DOHH2 (cell line): ENCODE measurements around the gene HHAT.

Experiments
- H3F3A ChIP-seq: fragments of 200-600 bp; sonication (generic), shearing (Covaris generic); 2 replicates; pipeline ENCODE4 v1.6.0; 2016; ENCODE audit warnings: antibody characterized with exemption, mild to moderate bottlenecking; ENCODE audit not compliant: control insufficient read depth, insufficient read depth
- H3K27ac ChIP-seq: fragments of 200-600 bp; sonication (generic); 2 replicates; pipeline ENCODE4 v1.5.1; 2014; ENCODE audit warnings: low read depth, mild to moderate bottlenecking, low read length, moderate library complexity
- H3K27me3 ChIP-seq: fragments of 200-600 bp; sonication (generic); 2 replicates; pipeline ENCODE4 v1.6.1; 2014; ENCODE audit warnings: mild to moderate bottlenecking, low read length, mixed read lengths; ENCODE audit not compliant: control insufficient read depth
- H3K36me3 ChIP-seq: fragments of 200-600 bp; sonication (generic); 2 replicates; pipeline ENCODE4 v1.6.1; 2014; ENCODE audit warnings: mild to moderate bottlenecking, low read length, moderate library complexity, mixed read lengths; ENCODE audit not compliant: control insufficient read depth
- H3K4me1 ChIP-seq: fragments of 200-600 bp; sonication (generic); 2 replicates; pipeline ENCODE4 v1.6.1; 2014; ENCODE audit warnings: mild to moderate bottlenecking, low read length, mixed read lengths; ENCODE audit not compliant: control insufficient read depth
- H3K4me2 ChIP-seq: fragments of 200-600 bp; sonication (generic); 2 replicates; pipeline ENCODE4 v1.6.0; 2014; ENCODE audit warnings: mild to moderate bottlenecking, low read length, moderate library complexity
- H3K4me3 ChIP-seq: fragments of 200-600 bp; sonication (generic); 2 replicates; pipeline ENCODE4 v1.5.1; 2014; ENCODE audit warnings: mild to moderate bottlenecking, low read length, mixed read lengths
- H3K79me2 ChIP-seq: fragments of 200-600 bp; sonication (generic); 2 replicates; pipeline ENCODE4 v1.6.1; 2014; ENCODE audit warnings: mild to moderate bottlenecking, low read length, mixed read lengths; ENCODE audit not compliant: control insufficient read depth
- H3K9me2 ChIP-seq: fragments of 200-600 bp; sonication (generic); replicated peaks from 2 replicates; pipeline ENCODE4 v1.6.1; 2014; ENCODE audit warnings: mild to moderate bottlenecking, low read length, mixed read lengths; ENCODE audit not compliant: control insufficient read depth
- H3K9me3 ChIP-seq: fragments of 200-600 bp; sonication (generic); 2 replicates; pipeline ENCODE4 v1.6.1; 2014; ENCODE audit warnings: antibody characterized with exemption, low read length, mixed read lengths; ENCODE audit not compliant: control insufficient read depth, insufficient read depth
- H4K20me1 ChIP-seq: fragments of 200-600 bp; sonication (generic); 2 replicates; pipeline ENCODE4 v1.6.0; 2014; ENCODE audit warnings: low read depth, mild to moderate bottlenecking, antibody characterized with exemption, low read length, moderate library complexity; ENCODE audit not compliant: control insufficient read depth, insufficient read depth
- CTCF ChIP-seq: fragments of 200-600 bp; sonication (generic); IDR thresholded peaks from one replicate; pipeline ENCODE4 v1.5.1; 2014; ENCODE audit warnings: antibody characterized with exemption, mild to moderate bottlenecking, low read depth, low read length; ENCODE audit not compliant: poor library complexity, severe bottlenecking
- EZH2phosphoT487 ChIP-seq: fragments of 200-600 bp; sonication (generic); IDR thresholded peaks from 2 replicates; pipeline ENCODE4 v1.6.1; 2017; ENCODE audit warnings: borderline replicate concordance, mild to moderate bottlenecking, antibody characterized with exemption, low read length, moderate library complexity, mixed read lengths

HHAT gene

GRCh38 chr1:210315529-210315928 is 13.2 kb upstream of the HHAT start:
- H3K4me2 ChIP-seq, result no peak overlapping the region
- no peaks in the 10 kb centered on the region for H3K9me3 ChIP-seq
- peaks cover 4% of the 10 kb centered on the region; the same call in 1 of the 2 replicates for H3K4me1 ChIP-seq
- peaks cover 14% of the 10 kb centered on the region for H3K27me3 ChIP-seq
- TF ChIP-seq CTCF (no peak), EZH2phosphoT487 (no peak)
- H3F3A ChIP-seq, result no peaks in the 10 kb centered on the region
- H4K20me1 ChIP-seq, result no peaks in the 10 kb centered on the region
- no peak overlapping the region for H3K27ac ChIP-seq
- no peak overlapping the region for H3K4me3 ChIP-seq
- no peaks in the 10 kb centered on the region for H3K36me3 ChIP-seq
- no peaks in the 10 kb centered on the region for H3K9me2 ChIP-seq
- no peaks in the 10 kb centered on the region for H3K79me2 ChIP-seq

- no peaks in the 10 kb centered on the region for H4K20me1 ChIP-seq
- no peaks in the 10 kb centered on the region for H3K36me3 ChIP-seq
- H3K4me3 ChIP-seq, result no peak overlapping the region
- H3K4me2 ChIP-seq, result no peak overlapping the region
- no peaks in the 10 kb centered on the region for H3F3A ChIP-seq
- no peaks in the 10 kb centered on the region for H3K9me3 ChIP-seq
- no peaks in the 10 kb centered on the region for H3K4me1 ChIP-seq
- H3K27me3 ChIP-seq, result peaks cover 3% of the 10 kb centered on the region; the same call in 1 of the 2 replicates
- no peaks in the 10 kb centered on the region for H3K79me2 ChIP-seq
- no peak overlapping the region for H3K27ac ChIP-seq
- no peaks in the 10 kb centered on the region for H3K9me2 ChIP-seq
- no peak for TF ChIP-seq EZH2phosphoT487
- TF ChIP-seq CTCF, result no peak
Observed at GRCh38 chr1:210321131-210321530, 7.6 kb upstream of the HHAT start.

DNA sequence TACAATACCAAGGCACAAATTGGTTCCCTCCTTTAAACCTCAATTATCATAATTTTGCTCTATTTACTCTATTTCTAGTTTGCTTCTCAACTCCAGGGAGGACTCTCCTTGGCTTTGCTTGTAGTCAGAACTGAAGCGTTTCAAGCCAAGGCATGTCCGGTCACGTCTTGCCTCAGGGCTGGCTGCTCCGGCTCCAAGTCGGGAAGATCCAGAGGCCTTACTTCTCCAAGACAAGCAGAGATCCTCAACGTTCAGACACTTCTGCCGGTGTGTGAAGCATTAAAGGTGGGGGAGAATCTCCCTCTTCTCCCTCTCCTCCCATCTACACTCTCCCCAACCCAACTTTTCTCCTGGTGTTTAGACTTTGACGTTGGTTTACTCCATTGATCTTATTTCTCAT is 7.2 kb upstream of the HHAT start:
- no peak overlapping the region for H3K4me2 ChIP-seq
- H3K36me3 ChIP-seq, result no peaks in the 10 kb centered on the region
- no peak overlapping the region for H3K27ac ChIP-seq
- peaks cover 3% of the 10 kb centered on the region; the same call in 1 of the 2 replicates for H3K27me3 ChIP-seq
- no peaks in the 10 kb centered on the region for H4K20me1 ChIP-seq
- H3F3A ChIP-seq, result no peaks in the 10 kb centered on the region
- no peak overlapping the region for H3K4me3 ChIP-seq
- no peaks in the 10 kb centered on the region for H3K79me2 ChIP-seq
- H3K4me1 ChIP-seq, result no peaks in the 10 kb centered on the region
- no peaks in the 10 kb centered on the region for H3K9me2 ChIP-seq
- TF ChIP-seq EZH2phosphoT487 (no peak), CTCF (no peak)
- H3K9me3 ChIP-seq, result no peaks in the 10 kb centered on the region

GRCh38 chr1:210323957-210324356 is 4.7 kb upstream of the HHAT start:
- H3K9me2 ChIP-seq, result no peaks in the 10 kb centered on the region
- H3K27ac ChIP-seq, result no peak overlapping the region
- H3K36me3 ChIP-seq, result no peaks in the 10 kb centered on the region
- H3K9me3 ChIP-seq, result no peaks in the 10 kb centered on the region
- no peak overlapping the region for H3K4me2 ChIP-seq
- TF ChIP-seq CTCF (no peak), EZH2phosphoT487 (no peak)
- no peak overlapping the region for H3K4me3 ChIP-seq
- H3K27me3 ChIP-seq, result peaks cover 3% of the 10 kb centered on the region; the same call in 1 of the 2 replicates
- H3K4me1 ChIP-seq, result peaks cover 7% of the 10 kb centered on the region
- no peaks in the 10 kb centered on the region for H4K20me1 ChIP-seq
- no peaks in the 10 kb centered on the region for H3K79me2 ChIP-seq
- H3F3A ChIP-seq, result no peaks in the 10 kb centered on the region
